ENCODE data around the gene HBA2. TPM values are rescaled to one million over a fixed set of nuclear protein-coding genes. Genes with fewer than 3 reads are reported as not detected.

HBA2 gene
- total RNA-seq, 3 donors from 2014 or later (not counting 1 experiment from before 2014, with no cell fraction given), result 3.2 to 9.9 TPM; not detected in 1

DNA sequence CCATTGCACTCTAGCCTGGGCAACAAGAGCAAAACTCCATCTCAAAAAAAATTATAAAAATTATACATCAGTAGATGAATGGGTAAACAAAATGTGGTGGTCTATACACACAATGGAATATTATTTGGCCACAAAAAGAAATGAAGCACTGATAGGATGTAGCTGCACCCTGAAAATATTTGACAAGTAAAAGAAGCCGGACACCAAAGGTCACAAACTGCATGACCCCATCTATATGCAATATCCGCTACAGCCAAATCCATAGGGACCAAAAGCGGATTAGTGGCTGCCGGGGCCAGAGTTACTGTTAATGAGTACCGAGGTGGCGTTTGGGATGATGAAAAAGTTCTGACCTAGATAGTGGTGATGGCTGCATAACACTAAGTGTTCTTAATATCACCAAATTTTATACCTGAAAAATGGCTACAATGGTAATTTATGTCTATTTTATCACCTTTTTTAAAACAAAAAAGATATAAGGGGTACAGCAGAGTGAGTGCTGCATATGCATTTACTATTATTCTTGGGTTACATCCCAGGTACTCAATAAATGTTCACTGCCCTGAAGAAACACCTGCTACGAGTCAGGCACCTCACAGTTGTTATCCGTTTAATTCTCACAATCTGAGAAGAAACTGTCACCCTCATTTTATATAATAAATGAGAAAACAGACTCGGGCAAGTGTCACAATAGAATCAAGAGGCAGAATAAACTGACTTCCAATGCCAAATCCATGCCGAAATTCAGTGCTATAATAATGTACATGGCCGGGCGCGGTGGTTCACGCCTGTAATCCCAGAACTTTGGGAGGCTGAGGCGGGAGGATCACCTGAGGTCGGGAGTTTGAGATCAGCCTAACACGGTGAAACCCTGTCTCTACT, 6.8 kb downstream of the HBA2 start:
- Mint-ChIP-seq H3K36me3 (no peaks in the 10 kb centered on the region), H3K27ac (no peak overlapping the region), H3K9me3 (no peaks in the 10 kb centered on the region), H3K27me3 (ENCODE audit: low read depth in 2 of 2) (peaks cover 19 to 23% of the 10 kb centered on the region in 2 donors), H3K4me3 (peak overlapping the region; percentile 25), H3K4me1 (peaks cover 0 to 3% of the 10 kb centered on the region in 2 donors)
- intact Hi-C loops (cut with micrococcal nuclease), result no loop called here
- no peaks in the 10 kb centered on the region for H3K9me3 ChIP-seq (ENCODE audit: control insufficient read depth, insufficient read depth, low read length)
- peaks cover 25% of the 10 kb centered on the region for H3K4me1 ChIP-seq (ENCODE audit: control insufficient read depth, insufficient read depth, low read length)
- ATAC-seq, result no peak
- no peak for DNase-seq
- 82% methylated on average over 17 of the region's 17 CpGs for WGBS (ENCODE audit: insufficient coverage)
- no peak for TF ChIP-seq CTCF (IDR thresholded peaks at IDR 0.05)
- H3K4me3 ChIP-seq (ENCODE audit: low read length), result no peak overlapping the region
- H3K27ac ChIP-seq (ENCODE audit: low read length), result no peak overlapping the region
- H3K36me3 ChIP-seq (ENCODE audit: control insufficient read depth, insufficient read depth, low read length), result no peaks in the 10 kb centered on the region
- H3K27me3 ChIP-seq (ENCODE audit: control insufficient read depth, insufficient read depth, low read length), result peaks cover 32% of the 10 kb centered on the region

DNA sequence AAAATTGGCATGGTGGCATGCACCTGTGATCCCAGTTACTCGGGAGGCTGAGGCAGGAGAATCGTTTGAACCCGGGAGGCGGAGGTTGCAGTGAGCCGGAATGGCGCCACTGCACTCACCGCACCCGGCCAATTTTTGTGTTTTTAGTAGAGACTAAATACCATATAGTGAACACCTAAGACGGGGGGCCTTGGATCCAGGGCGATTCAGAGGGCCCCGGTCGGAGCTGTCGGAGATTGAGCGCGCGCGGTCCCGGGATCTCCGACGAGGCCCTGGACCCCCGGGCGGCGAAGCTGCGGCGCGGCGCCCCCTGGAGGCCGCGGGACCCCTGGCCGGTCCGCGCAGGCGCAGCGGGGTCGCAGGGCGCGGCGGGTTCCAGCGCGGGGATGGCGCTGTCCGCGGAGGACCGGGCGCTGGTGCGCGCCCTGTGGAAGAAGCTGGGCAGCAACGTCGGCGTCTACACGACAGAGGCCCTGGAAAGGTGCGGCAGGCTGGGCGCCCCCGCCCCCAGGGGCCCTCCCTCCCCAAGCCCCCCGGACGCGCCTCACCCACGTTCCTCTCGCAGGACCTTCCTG, 7.5 kb downstream of the HBA2 start, which contains the start of gene HBQ1:
HBQ1 (plus strand) TSS at position 359 of the 575 bp plus-strand sequence; CDS start at position 387, 28 bp downstream.
- Mint-ChIP-seq H3K4me1 (no peaks in the 10 kb centered on the region), H3K4me3 (peak within 1 kb of the TSS; percentile 63), H3K27ac (no peak within 1 kb of the TSS), H3K9me3 (no peaks in the 10 kb centered on the region), H3K36me3 (no peaks in the 10 kb centered on the region), H3K27me3 (ENCODE audit: low read depth in 2 of 2) (peaks cover 11 to 16% of the 10 kb centered on the region in 2 donors)
- H3K4me1 ChIP-seq (ENCODE audit: control insufficient read depth, insufficient read depth, low read length), result peaks cover 23% of the 10 kb centered on the region
- TF ChIP-seq CTCF (IDR thresholded peaks at IDR 0.05), result peak; percentile 60
- peak within 1 kb of the TSS; percentile 36 for H3K4me3 ChIP-seq (ENCODE audit: low read length)
- no peak within 1 kb of the TSS for H3K27ac ChIP-seq (ENCODE audit: low read length)
- H3K36me3 ChIP-seq (ENCODE audit: control insufficient read depth, insufficient read depth, low read length), result no peaks in the 10 kb centered on the region
- peaks cover 26% of the 10 kb centered on the region for H3K27me3 ChIP-seq (ENCODE audit: control insufficient read depth, insufficient read depth, low read length)
- 8% methylated on average over 57 of the region's 59 CpGs for WGBS (ENCODE audit: insufficient coverage)
- H3K9me3 ChIP-seq (ENCODE audit: control insufficient read depth, insufficient read depth, low read length), result no peaks in the 10 kb centered on the region
- intact Hi-C loops (cut with micrococcal nuclease), result no loop called here
- ATAC-seq, result peak in 2 of 3 donors; percentile 29 to 49
- peak; percentile 58 to 62 for DNase-seq

GRCh38 chr16:180681-181564, 8.2 kb downstream of the HBA2 start:
- H3K9me3 ChIP-seq (ENCODE audit: control insufficient read depth, insufficient read depth, low read length), result no peaks in the 10 kb centered on the region
- no peak for TF ChIP-seq CTCF (IDR thresholded peaks at IDR 0.05)
- H3K4me3 ChIP-seq (ENCODE audit: low read length), result peak overlapping the region; percentile 36
- no peaks in the 10 kb centered on the region for H3K36me3 Mint-ChIP-seq
- H3K27ac Mint-ChIP-seq, result no peak overlapping the region
- no peaks in the 10 kb centered on the region for H3K9me3 Mint-ChIP-seq
- peaks cover 24% of the 10 kb centered on the region for H3K27me3 ChIP-seq (ENCODE audit: control insufficient read depth, insufficient read depth, low read length)
- H3K4me3 Mint-ChIP-seq, result peak overlapping the region; percentile 63
- intact Hi-C loops (cut with micrococcal nuclease), result loop anchor here (1.0 kb wide), 3 partner anchors 64 to 116 kb away; no protein-coding TSS in a partner anchor
- WGBS (ENCODE audit: insufficient coverage), result 2% methylated on average over 89 of the region's 89 CpGs
- H3K27me3 Mint-ChIP-seq (ENCODE audit: low read depth in 2 of 2), result peaks cover 10 to 11% of the 10 kb centered on the region in 2 donors
- H3K36me3 ChIP-seq (ENCODE audit: control insufficient read depth, insufficient read depth, low read length), result no peaks in the 10 kb centered on the region
- peak in 1 of 2 donors; percentile 91 for DNase-seq
- peak; percentile 90 to 95 (median 90) for ATAC-seq
- H3K4me1 Mint-ChIP-seq, result no peaks in the 10 kb centered on the region
- no peak overlapping the region for H3K27ac ChIP-seq (ENCODE audit: low read length)
- peaks cover 19% of the 10 kb centered on the region for H3K4me1 ChIP-seq (ENCODE audit: control insufficient read depth, insufficient read depth, low read length)
